ENCODE results near the gene CRKL.

DNA sequence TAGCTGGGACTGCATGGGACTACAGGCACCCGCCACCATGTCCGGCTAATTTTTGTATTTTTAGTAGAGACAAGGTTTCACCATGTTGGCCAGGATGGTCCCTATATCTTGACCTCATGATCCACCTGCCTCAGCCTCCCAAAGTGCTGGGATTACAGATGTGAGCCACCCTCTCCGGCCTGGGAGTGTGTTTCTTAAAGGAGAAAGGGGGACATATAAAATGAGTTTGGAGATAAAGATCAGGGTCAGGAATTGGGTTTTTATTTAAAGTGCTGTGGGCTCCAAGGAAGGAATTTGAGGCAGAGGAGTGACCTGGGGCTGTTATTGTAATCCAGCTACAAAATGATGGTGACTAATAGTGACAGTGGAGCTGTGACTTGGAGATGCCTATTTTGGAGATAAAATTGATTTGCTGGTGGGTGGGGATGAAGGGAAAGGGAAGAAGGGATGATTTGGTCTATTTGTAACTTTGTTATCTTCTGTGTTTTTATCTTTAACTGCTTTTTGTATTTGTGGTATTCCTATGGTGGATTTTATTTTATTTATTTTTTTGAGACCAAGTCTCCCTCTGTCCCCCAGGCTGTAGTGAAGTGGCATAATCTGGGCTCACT, 5.0 kb downstream of the CRKL start:
- TF ChIP-seq, protein P1, sequence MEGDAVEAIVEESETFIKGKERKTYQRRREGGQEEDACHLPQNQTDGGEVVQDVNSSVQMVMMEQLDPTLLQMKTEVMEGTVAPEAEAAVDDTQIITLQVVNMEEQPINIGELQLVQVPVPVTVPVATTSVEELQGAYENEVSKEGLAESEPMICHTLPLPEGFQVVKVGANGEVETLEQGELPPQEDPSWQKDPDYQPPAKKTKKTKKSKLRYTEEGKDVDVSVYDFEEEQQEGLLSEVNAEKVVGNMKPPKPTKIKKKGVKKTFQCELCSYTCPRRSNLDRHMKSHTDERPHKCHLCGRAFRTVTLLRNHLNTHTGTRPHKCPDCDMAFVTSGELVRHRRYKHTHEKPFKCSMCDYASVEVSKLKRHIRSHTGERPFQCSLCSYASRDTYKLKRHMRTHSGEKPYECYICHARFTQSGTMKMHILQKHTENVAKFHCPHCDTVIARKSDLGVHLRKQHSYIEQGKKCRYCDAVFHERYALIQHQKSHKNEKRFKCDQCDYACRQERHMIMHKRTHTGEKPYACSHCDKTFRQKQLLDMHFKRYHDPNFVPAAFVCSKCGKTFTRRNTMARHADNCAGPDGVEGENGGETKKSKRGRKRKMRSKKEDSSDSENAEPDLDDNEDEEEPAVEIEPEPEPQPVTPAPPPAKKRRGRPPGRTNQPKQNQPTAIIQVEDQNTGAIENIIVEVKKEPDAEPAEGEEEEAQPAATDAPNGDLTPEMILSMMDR (conservative IDR thresholded peaks at IDR 0.05; ENCODE audit: low read length) = no peak
- TF ChIP-seq EZH2phosphoT487 (IDR thresholded peaks at IDR 0.05; ENCODE audit: borderline replicate concordance, low read depth, low read length) = no peak
